OCI-LY3 (cell line): ENCODE measurements around the gene PSME4.

Experiments
- CTCF ChIP-seq: fragments of 200-600, 300-600 bp; sonication (generic); IDR thresholded peaks from 2 replicates; pipeline ENCODE4 v1.5.1; 2014; ENCODE audit warnings: antibody characterized with exemption, low read length, low read depth
- EZH2phosphoT487 ChIP-seq: fragments of 200-600 bp; shearing (Covaris generic); IDR thresholded peaks from 2 replicates; pipeline ENCODE4 v1.6.1; 2018; ENCODE audit warnings: antibody characterized with exemption, mixed run types, low read depth

DNA sequence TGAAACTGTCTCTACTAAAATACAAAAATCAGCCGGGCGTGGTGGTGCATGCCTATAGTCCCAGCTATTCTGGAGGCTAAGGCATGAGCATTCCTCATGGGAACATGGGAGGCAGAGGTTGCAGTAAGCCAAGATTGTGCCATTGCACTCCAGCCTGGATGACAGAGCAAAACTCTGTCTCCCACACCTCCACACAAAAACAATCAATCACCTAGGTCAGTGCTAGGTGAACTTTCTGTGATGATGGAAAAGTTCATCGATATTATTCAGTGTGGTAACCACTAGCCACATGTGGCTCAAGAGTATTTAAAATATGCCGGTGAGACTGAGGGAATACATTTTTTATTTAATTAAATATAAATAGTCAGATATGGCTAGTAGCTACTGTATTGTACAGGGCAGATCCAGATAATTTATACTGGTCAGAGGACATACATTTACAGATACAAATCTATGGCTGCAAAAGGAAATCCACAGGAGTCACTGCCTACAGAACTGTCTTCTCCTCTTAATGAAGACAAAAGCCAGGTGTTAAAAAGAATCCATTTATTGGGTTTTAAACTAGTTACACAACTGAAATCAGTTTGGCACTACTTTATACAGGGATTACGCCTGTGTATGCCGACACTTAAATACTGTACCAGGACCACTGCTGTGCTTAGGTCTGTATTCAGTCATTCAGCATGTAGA is 107.1 kb downstream of the PSME4 start:
- no peak for TF ChIP-seq CTCF
- TF ChIP-seq EZH2phosphoT487, result no peak
